Transverse colon (tissue), 4 donors: ENCODE results near the gene DNAJC6.
"Not testable (repeated sequence)": the region's sequence is repeated elsewhere in the genome, so short reads cannot be mapped to it uniquely, and the experiment has no call there.

Experiments
- CTCF ChIP-seq, 5 experiments: fragments of 200-600 bp in 3 of 5; fragments of 450-650 bp in 2 of 5; sonication (generic) in 3 of 5; IDR thresholded peaks; 1 replicate in 2 of 5; 2 replicates in 3 of 5; pipeline ENCODE4 v1.5.1; 2016 to 2017; ENCODE audit warnings: antibody characterized with exemption in 5 of 5, inconsistent platforms in 3 of 5, mild to moderate bottlenecking in 2 of 5, moderate library complexity in 1 of 5
- POLR2A ChIP-seq: fragments of 450-650 bp; IDR thresholded peaks from one replicate; pipeline ENCODE4 v1.6.1; 2016; ENCODE audit warnings: antibody characterized with exemption, mild to moderate bottlenecking, moderate library complexity
- POLR2AphosphoS5 ChIP-seq, 3 donors: sonication (generic); formaldehyde crosslinking; IDR thresholded peaks; one replicate each; pipeline ENCODE4 v1.6.1; 2016; ENCODE audit warnings: antibody characterized with exemption in 3 of 3

- not testable (repeated sequence) for TF ChIP-seq POLR2AphosphoS5 (IDR thresholded peaks at IDR 0.05); POLR2A; CTCF (IDR thresholded peaks at IDR 0.05)
These were observed 17.5 kb upstream of the DNAJC6 start for GRCh38 chr1:65291818-65292217.
